Progenitor cell of endocrine pancreas (in vitro differentiated cells): ENCODE data around the gene SPATA31D4. TPM values are rescaled to one million over a fixed set of nuclear protein-coding genes. Genes with fewer than 3 reads are reported as not detected.

Experiments
- DNase-seq: peaks from one replicate; pipeline ENCODE4 v3.0.0; 2021; ENCODE audit warnings: low spot score; ENCODE audit not compliant: unreplicated experiment
- H3K27ac Mint-ChIP-seq: 2 replicates; pipeline ENCODE4 v1.8.0; 2021; ENCODE audit warnings: mild to moderate bottlenecking, moderate library complexity, mixed read lengths
- H3K27me3 Mint-ChIP-seq: 2 replicates; pipeline ENCODE4 v1.8.0; 2021; ENCODE audit warnings: mixed read lengths
- H3K36me3 Mint-ChIP-seq: 2 replicates; pipeline ENCODE4 v1.8.0; 2022; ENCODE audit warnings: mixed read lengths; ENCODE audit not compliant: insufficient read depth
- H3K4me1 Mint-ChIP-seq: 2 replicates; pipeline ENCODE4 v1.8.0; 2021; ENCODE audit warnings: low read depth, mixed read lengths
- H3K4me3 Mint-ChIP-seq: 2 replicates; pipeline ENCODE4 v1.8.0; 2021; ENCODE audit warnings: low read depth, mild to moderate bottlenecking, moderate library complexity, mixed read lengths
- H3K9me3 Mint-ChIP-seq: 2 replicates; pipeline ENCODE4 v1.8.0; 2021; ENCODE audit warnings: low read depth, mixed read lengths
- total RNA-seq: library from RNA; stranded (reverse); gene quantifications from 2 replicates; pipeline ENCODE4 v1.2.1, GENCODE V29; 2021
- TF ChIP-seq, protein P1 (sequence below): fragments of 200-600 bp; sonication (generic); IDR thresholded peaks from one replicate; pipeline ENCODE4 v1.5.0; 2021; ENCODE audit warnings: antibody characterized with exemption, mild to moderate bottlenecking; ENCODE audit not compliant: unreplicated experiment

The SPATA31D4 gene
- total RNA-seq, 1 donor from 2014 or later = not detected

DNA sequence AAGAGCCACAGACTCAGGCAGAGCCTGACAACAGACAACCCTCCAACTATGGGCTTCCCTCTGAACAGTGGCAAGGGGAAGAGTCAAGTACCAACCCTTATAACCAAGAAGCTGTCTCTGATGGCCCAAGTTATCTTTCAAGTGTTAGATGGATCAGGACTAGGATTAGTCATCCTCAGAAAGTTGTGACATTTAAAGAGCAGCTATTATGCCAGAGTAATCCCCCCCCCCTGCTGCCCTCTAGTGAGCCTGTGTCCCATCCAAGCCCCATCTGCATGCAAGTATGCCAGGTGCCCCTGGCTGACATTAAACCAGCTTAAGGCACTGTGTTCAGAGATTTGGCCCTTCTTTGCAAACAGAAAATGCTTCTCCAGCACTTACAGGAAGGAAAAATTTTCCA, 43.5 kb downstream of the SPATA31D4 start:
- DNase-seq = no peak
- H3K36me3 Mint-ChIP-seq = peaks cover 1% of the 10 kb centered on the region
- TF ChIP-seq, protein P1, sequence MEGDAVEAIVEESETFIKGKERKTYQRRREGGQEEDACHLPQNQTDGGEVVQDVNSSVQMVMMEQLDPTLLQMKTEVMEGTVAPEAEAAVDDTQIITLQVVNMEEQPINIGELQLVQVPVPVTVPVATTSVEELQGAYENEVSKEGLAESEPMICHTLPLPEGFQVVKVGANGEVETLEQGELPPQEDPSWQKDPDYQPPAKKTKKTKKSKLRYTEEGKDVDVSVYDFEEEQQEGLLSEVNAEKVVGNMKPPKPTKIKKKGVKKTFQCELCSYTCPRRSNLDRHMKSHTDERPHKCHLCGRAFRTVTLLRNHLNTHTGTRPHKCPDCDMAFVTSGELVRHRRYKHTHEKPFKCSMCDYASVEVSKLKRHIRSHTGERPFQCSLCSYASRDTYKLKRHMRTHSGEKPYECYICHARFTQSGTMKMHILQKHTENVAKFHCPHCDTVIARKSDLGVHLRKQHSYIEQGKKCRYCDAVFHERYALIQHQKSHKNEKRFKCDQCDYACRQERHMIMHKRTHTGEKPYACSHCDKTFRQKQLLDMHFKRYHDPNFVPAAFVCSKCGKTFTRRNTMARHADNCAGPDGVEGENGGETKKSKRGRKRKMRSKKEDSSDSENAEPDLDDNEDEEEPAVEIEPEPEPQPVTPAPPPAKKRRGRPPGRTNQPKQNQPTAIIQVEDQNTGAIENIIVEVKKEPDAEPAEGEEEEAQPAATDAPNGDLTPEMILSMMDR = no peak
- H3K9me3 Mint-ChIP-seq = peaks cover 15% of the 10 kb centered on the region
- no peak overlapping the region for H3K27ac Mint-ChIP-seq
- no peaks in the 10 kb centered on the region for H3K4me1 Mint-ChIP-seq
- no peak overlapping the region for H3K4me3 Mint-ChIP-seq
- peaks cover 6% of the 10 kb centered on the region for H3K27me3 Mint-ChIP-seq

DNA sequence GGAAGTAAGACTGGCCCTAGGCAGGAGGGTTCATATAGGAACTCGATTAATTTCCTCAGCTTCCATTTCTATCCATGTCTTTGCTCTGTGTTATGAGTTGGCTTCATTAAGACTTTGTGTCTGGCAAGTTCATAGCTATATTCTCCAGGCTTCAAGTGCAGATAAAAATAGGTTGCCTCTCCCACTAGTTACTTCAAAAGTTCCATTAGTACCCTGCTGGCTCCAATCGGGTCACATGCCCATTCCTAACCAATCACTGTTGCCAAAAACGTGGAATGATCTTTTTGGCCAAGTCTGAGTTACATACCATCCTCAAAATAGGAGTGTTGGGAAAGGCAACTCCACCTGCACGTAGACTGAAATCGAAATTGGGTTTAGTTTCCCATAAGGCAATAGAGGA, 46.5 kb downstream of the SPATA31D4 start:
- Mint-ChIP-seq H3K9me3 (peaks cover 8% of the 10 kb centered on the region), H3K27ac (no peak overlapping the region), H3K27me3 (peaks cover 3% of the 10 kb centered on the region), H3K4me1 (no peaks in the 10 kb centered on the region), H3K4me3 (no peak overlapping the region), H3K36me3 (no peaks in the 10 kb centered on the region)
- DNase-seq = no peak
- TF ChIP-seq, protein P1 = no peak

- H3K27ac Mint-ChIP-seq = no peak overlapping the region
- DNase-seq = no peak
These were observed 48.1 kb downstream of the SPATA31D4 start for GRCh38 chr9:81976351-81976750.

GRCh38 chr9:81979196-81979595, 51.0 kb downstream of the SPATA31D4 start:
- Mint-ChIP-seq H3K27me3 (peaks cover 3% of the 10 kb centered on the region), H3K4me1 (no peaks in the 10 kb centered on the region), H3K9me3 (peaks cover 8% of the 10 kb centered on the region), H3K4me3 (no peak overlapping the region), H3K36me3 (no peaks in the 10 kb centered on the region), H3K27ac (no peak overlapping the region)
- no peak for DNase-seq
- TF ChIP-seq, protein P1 = no peak

More at GRCh38 chr9:81976351-81976750, 48.1 kb downstream of the SPATA31D4 start:
- H3K4me1 Mint-ChIP-seq = no peaks in the 10 kb centered on the region
- H3K4me3 Mint-ChIP-seq = no peak overlapping the region
- TF ChIP-seq, protein P1 = no peak
- H3K27me3 Mint-ChIP-seq = peaks cover 3% of the 10 kb centered on the region
- no peaks in the 10 kb centered on the region for H3K36me3 Mint-ChIP-seq
- peaks cover 8% of the 10 kb centered on the region for H3K9me3 Mint-ChIP-seq

DNA sequence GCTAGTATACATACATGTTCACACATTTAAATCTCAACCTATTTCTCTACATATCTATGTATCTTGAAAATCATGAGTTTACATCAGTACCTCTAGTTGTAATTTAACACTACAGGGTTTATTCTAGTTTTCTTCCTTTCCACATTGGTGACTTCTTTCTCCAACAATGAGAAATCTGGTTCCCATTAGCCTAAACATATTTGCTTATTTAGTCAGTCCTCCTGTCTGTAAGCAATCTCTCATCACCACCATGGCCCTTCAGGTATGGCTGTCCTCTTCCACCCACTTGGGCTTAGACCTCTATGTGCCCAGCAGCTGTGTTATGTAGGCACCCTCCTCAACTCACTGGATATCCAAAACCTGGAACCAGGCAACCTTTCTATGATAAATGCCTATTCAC, 52.3 kb downstream of the SPATA31D4 start:
- H3K9me3 Mint-ChIP-seq = peaks cover 5% of the 10 kb centered on the region
- no peak overlapping the region for H3K27ac Mint-ChIP-seq
- no peak for DNase-seq
- no peak overlapping the region for H3K4me3 Mint-ChIP-seq
- peaks cover 3% of the 10 kb centered on the region for H3K27me3 Mint-ChIP-seq
- TF ChIP-seq, protein P1 = no peak
- H3K36me3 Mint-ChIP-seq = no peaks in the 10 kb centered on the region
- H3K4me1 Mint-ChIP-seq = no peaks in the 10 kb centered on the region
